NCI-H2171 (cell line): ENCODE data around the gene RASSF5.
"Not testable (repeated sequence)": the region's sequence is repeated elsewhere in the genome, so short reads cannot be mapped to it uniquely, and the experiment has no call there.

ENCODE experiments used
- DNase-seq: peaks from one replicate; lab custom pipeline; 2025; lab: John Stamatoyannopoulos, UW

The RASSF5 gene

GRCh38 chr1:206570529-206570928 is 63.2 kb downstream of the RASSF5 start:
- no peak for DNase-seq

- DNase-seq: no peak
These were observed 65.5 kb downstream of the RASSF5 start for GRCh38 chr1:206572835-206573234.

GRCh38 chr1:206573319-206573718 is 66.0 kb downstream of the RASSF5 start:
- DNase-seq: no peak

GRCh38 chr1:206573762-206574161 is 66.4 kb downstream of the RASSF5 start:
- DNase-seq: no peak

GRCh38 chr1:206575165-206575893 is 68.0 kb downstream of the RASSF5 start:
- no peak for DNase-seq

DNA sequence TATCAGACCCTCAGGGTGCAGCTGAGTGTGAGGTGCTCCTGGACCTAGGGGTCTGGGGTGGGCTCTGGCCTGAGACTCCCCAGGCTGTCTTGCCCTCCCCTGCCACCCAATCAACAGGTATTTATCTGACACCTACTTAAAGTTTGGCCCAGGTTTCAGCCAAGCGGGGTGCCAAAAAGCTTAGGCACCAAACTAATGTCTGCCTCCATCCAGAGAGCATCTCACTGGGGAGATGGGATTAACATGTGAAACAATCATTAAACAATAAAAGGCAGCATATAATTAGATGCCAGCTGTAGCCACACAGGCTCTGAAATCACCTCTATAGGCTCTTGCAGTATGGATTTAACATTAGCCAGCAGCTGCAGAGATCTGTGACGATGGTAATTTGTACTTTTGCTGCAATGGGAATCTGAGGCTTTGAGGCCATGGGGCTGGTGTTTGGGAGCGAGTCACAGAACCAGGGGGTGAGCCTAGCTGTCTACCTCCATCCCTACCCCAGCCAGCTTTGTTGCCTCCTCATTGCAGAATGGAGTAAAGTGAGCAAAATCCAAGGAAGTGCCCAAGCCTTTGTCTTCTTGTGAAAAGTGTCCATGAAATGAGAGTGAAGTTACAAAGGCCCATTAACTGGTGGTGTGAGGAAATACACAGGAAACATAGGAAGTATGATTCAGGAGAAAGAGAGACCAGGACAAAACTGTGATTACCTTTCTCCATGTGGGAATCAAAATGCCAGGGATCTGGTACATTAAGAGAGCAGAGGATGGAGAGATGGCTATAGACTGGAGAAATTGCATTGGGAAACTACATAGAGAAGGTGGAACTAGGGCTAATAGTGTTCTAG is 68.8 kb downstream of the RASSF5 start:
- no peak for DNase-seq

DNA sequence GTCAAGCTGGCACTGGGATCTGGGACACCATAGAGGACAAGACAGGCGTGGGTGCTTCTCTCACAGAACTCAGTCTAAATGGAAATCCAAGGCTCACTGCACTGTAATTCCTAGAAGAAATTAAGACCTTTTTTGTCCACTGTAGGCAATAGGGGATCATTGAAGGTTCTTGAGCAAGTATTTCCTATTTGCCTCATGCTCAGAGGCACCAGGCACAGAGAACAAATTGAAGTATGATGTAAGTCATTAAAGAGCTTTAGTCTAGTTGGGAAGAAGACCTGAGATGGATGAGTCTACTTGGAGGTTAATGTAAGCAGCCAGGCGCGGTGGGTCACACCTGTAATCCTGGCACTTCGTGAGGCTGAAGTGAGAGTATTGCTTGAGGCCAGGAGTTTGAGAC is 70.3 kb downstream of the RASSF5 start:
- no peak for DNase-seq

DNA sequence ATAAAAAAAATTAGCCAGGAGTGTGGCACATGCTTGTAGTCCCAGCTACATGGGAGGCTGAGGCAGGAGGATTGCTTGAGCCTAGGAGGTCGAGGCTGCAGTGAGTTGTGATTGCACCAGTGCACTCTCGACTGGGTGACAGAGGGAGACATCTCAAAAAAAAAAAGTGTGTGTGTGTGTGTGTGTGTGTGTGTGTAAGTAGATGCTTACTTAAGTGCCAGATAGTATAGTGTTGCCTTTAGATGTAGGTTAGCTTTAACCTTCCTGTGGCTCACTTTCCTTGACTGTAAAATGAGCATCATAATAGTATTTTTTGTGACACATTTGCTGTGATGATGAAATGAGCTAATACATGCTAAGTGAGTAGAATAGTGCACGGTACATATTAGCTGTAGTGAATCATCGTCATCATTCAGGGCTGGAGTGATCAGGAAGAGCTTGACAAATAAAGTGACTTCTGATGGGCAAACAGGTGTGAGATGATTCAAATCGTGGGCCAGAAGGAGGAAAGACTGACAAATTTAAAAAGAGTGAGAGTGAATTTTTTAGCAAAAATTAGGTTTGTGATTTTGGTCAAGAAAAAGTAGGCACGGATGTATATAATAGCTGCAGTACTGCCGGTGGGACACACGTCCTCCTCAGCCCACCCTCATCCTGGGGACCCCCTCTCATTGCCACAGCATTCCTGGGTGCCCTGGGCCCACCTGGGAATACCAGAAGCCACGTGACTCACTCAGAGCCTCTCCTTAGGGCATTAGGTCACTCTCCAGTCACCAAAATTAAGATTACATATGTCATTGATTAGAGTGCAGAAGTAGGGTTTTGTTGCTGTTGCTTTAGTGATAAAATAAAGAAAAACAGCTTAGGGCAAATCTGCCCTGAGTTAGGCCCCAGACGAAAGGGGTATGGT is 71.0 kb downstream of the RASSF5 start:
- DNase-seq: no peak

- no peak for DNase-seq
These were observed 71.6 kb downstream of the RASSF5 start for GRCh38 chr1:206578978-206579374.

DNA sequence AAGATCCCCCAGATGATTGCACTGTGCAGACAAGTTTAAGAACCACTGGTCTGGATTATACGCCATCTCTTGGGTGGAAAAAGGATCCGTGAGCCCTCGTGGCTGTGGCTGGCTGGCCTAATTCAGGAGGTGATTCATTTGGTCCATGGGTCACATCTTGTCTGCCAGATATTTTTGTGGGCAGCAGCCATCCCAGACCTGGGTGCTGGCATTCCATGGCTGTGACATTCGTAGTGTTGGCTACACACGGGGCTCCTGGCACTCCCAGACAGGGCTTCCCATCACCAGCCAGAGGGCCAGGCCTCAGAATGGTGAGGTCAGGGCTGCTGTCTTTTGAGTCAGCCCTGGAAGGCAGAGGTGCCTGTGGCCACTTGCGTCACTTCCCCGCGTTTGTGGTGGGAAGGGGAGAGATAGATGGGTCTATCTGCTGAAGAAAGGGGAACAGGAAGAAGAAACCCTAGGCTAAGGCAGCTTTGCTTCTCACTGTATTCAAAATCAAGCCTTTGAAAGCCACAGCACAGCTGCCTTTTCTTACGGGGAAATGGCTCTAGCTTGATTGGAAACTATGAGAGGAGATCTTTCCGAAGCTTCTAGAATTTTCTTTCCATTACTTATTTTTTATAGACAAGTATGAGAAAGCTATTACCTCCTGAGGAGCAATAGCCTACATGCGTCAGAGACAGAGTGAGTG is 72.6 kb downstream of the RASSF5 start:
- no peak for DNase-seq

DNA sequence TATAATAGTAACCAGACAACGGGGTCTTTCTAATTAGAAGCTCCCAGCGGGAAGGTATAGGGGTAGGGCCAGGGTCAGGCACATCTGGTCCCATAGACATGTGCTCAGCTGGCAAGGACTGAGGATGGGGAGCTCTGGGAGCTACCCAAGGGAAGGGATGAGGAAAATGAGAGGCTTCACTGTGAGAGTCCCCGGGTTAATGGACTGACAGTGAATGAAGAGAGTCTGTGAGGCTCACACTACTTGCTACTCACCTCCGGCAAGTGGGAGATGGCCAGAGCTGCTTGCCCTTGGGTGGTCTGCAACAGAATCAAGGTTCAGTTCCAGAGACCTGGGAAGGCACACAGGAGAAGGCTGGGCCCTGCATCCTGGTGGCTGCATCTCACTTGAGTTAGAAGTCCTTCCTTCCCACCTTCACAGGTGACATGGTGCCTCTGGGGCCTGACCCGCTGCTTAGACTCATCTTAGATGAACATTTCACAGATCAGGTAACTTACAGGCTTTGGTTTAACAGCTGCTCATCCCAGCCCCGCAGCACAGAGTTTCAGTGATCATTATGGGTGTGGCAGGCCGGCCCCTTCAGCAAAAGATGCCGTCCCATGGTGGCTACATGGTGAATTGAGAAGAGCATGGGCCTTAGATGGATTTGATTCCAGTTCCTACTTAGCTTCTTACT is 73.2 kb downstream of the RASSF5 start:
- DNase-seq: no peak

DNA sequence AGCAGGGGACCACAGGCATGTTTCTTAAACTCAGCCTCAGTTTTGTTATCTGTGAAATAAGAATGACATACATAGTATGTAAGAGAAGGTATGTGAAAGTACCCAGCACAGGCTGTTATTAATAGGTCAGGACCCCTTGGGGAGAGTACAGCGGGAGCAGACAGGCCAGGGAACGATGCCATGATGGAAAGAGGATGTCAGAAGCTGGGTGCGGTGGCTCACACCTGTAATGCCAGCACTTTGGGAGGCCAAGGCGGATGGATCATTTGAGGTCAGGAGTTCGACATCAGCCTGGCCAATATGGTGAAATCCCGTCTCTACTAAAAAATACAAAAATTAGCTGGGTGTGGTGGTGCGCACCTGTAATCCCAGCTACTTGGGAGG is 73.8 kb downstream of the RASSF5 start:
- not testable (repeated sequence) for DNase-seq

- no peak for DNase-seq
These were observed 74.2 kb downstream of the RASSF5 start for GRCh38 chr1:206581571-206581981.

GRCh38 chr1:206582537-206582936 is 75.2 kb downstream of the RASSF5 start:
- no peak for DNase-seq

- DNase-seq: no peak
These were observed 75.8 kb downstream of the RASSF5 start for GRCh38 chr1:206582971-206583706.

DNA sequence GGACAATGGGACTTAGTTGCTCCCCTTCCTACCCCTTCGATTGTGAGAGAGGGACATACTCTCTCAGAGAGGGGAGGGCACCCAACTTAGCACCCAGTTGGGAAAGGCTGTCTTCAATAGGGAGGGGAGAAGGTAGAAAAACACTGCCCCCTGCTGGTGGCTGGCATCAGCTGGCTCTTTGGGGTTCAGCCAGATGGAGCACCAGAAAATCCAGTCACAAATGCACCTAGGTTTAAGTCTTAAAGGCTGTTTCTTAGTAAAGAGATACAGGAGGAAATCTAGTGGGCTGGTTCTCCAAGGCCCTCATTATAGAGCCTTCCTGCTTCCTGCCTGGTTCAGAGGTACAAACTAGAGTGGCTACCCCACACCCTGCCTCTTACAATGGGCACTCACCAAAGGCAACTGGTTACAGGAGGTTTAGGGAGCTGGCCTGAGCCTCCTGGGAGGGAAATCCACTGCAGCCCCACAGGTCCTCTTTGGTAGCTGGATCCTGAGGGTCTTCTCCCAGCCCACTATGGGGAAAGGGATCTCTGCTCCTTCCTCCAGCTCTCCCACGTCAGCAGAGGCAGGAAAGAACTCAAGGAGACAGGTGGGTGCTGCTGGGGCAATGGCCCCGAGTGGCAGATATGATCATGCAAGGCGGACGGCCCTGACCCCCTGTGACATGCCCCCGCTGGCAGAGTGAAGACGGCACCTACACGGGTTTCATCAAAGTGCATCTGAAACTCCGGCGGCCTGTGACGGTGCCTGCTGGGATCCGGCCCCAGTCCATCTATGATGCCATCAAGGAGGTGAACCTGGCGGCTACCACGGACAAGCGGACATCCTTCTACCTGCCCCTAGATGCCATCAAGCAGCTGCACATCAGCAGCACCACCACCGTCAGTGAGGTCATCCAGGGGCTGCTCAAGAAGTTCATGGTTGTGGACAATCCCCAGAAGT is 76.6 kb downstream of the RASSF5 start:
- no peak for DNase-seq

DNA sequence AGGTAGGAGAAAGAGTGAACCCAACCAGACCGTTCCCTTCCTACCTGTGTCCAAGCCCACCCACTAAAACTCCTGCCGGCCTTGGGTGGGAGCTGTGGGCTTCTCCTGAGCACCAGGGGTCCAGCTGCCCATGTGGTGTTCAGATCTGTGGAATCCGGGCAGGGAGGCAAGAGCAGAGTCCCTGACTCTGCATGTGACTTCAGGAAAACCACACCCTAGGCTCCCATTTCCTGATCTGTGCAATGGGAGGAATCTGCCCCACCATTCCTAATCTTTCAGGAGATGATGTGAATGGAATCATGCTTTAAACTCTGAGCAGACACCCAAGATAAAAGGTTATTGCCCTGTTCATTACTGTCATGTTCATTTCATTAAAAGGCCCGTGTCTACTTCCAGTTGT is 77.4 kb downstream of the RASSF5 start:
- no peak for DNase-seq

DNA sequence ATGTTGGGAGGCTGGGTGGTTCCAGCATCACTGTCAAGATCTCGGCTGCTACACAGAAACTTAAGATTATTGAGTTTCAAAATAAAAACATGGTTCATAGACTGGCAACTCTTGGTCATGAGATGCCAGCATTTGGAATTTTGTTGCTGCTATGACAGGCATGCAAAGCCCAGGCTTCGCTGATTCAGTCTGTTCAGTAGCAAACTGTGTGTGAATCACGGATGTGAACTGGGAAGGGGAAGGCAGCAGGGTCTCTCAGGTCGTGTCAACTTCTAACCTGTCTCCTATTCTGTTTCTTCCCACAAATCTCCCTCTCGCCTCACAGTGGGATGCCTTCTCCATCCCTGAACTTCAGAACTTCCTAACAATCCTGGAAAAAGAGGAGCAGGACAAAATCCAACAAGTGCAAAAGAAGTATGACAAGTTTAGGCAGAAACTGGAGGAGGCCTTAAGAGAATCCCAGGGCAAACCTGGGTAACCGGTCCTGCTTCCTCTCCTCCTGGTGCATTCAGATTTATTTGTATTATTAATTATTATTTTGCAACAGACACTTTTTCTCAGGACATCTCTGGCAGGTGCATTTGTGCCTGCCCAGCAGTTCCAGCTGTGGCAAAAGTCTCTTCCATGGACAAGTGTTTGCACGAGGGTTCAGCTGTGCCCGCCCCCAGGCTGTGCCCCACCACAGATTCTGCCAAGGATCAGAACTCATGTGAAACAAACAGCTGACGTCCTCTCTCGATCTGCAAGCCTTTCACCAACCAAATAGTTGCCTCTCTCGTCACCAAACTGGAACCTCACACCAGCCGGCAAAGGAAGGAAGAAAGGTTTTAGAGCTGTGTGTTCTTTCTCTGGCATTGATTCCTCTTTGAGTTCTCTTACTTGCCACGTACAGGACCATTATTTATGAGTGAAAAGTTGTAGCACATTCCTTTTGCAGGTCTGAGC is 79.4 kb downstream of the RASSF5 start:
- DNase-seq: no peak
